K562 (cell line): ENCODE data around the gene TSG101. TPM values are rescaled to one million over a fixed set of nuclear protein-coding genes. Genes with fewer than 3 reads are reported as not detected.

Source experiments
- E2F8 ChIP-seq: fragments of 450-650 bp; IDR thresholded peaks from 2 replicates; pipeline ENCODE4 v1.7.1; 2018; ENCODE audit warnings: mild to moderate bottlenecking, low read depth; ENCODE audit not compliant: partially characterized antibody
- HMGN3 ChIP-seq: IDR thresholded peaks from 2 replicates; pipeline ENCODE4 v1.6.1; 2011; ENCODE audit warnings: borderline replicate concordance, low read depth, mild to moderate bottlenecking, mixed read lengths, low read length; ENCODE audit not compliant: insufficient read length; ENCODE audit errors: extremely low read depth
- ILK ChIP-seq: fragments of 450-650 bp; IDR thresholded peaks from 2 replicates; pipeline ENCODE4 v1.6.1; 2016; ENCODE audit warnings: missing genetic modification characterization, low read depth, mild to moderate bottlenecking, missing compliant biosample characterization, moderate library complexity, borderline replicate concordance
- MTA2 ChIP-seq: fragments of 450-650 bp; IDR thresholded peaks from 2 replicates; pipeline ENCODE4 v1.6.1; 2016; ENCODE audit warnings: low read depth
- TEAD1 ChIP-seq, 2 experiments: fragments of 450-650 bp in 1 of 2; sonication (generic) in 1 of 2; formaldehyde crosslinking; IDR thresholded peaks; 2 replicates each; pipeline versions ENCODE4 v1.4.0 to v1.8.0; 2020 to 2022; ENCODE audit warnings: mild to moderate bottlenecking in 2 of 2, missing genetic modification reagents in 1 of 2
- THRB ChIP-seq: fragments of 450-650 bp; formaldehyde crosslinking; conservative IDR thresholded peaks from 2 replicates; pipeline ENCODE4 v1.4.0; 2022; ENCODE audit warnings: mild to moderate bottlenecking, missing genetic modification characterization
- ZNF143 ChIP-seq: sonication (generic); formaldehyde crosslinking; IDR thresholded peaks from 2 replicates; pipeline ENCODE4 v1.9.0; 2022; ENCODE audit warnings: mild to moderate bottlenecking, missing genetic modification reagents
- ZNF785 ChIP-seq: fragments of 250-450 bp; sonication (Bioruptor Pico); IDR thresholded peaks from 2 replicates; pipeline ENCODE4 v1.4.0; 2020; ENCODE audit warnings: mild to moderate bottlenecking
- polyA plus RNA-seq, 8 experiments: library from polyadenylated mRNA; depleted of rRNA in 4 of 8; stranded (reverse) in 5 of 8; unstranded in 3 of 8; fragments of >200 nt; fragmentation: Nextera tagmentation in 2 of 8; fragmentation: Illumina TruSeq in 1 of 8; extraction: Ambion mirVana in 2 of 8; extraction: Trizol in 1 of 8; gene quantifications; 2 replicates each; pipeline versions ENCODE4 v1.2.1 to v1.2.3, GENCODE V29; 2011 to 2014; ENCODE audit warnings: inconsistent platforms in 1 of 8, missing spikeins in 1 of 8
- total RNA-seq, 7 experiments: library from RNA; depleted of rRNA in 6 of 7; stranded (reverse); fragments of >200 nt in 6 of 7; fragmentation: Illumina TruSeq in 2 of 7; extraction: Trizol in 2 of 7; gene quantifications; 2 replicates each; pipeline versions ENCODE4 v1.2.1 to v1.2.3, GENCODE V29; 2011 to 2021; ENCODE audit warnings: low replicate concordance in 1 of 7
- TF ChIP-seq, protein P1 (sequence below): fragments of 450-650 bp; IDR thresholded peaks from 2 replicates; pipeline ENCODE4 v1.6.1; 2018; ENCODE audit warnings: mild to moderate bottlenecking, low read depth; ENCODE audit not compliant: partially characterized antibody
- TF ChIP-seq, protein P2 (sequence below): fragments of 450-650 bp; IDR thresholded peaks from 2 replicates; pipeline ENCODE4 v1.6.1; 2016; ENCODE audit warnings: mild to moderate bottlenecking, moderate library complexity

The TSG101 gene
- total and polyA plus RNA-seq, 9 of the 15 experiments (the other 6 are each of a cell fraction or from before 2014, with no cell fraction given) = 24.6 to 141 (median 60.0) TPM

- TF ChIP-seq, protein P1, sequence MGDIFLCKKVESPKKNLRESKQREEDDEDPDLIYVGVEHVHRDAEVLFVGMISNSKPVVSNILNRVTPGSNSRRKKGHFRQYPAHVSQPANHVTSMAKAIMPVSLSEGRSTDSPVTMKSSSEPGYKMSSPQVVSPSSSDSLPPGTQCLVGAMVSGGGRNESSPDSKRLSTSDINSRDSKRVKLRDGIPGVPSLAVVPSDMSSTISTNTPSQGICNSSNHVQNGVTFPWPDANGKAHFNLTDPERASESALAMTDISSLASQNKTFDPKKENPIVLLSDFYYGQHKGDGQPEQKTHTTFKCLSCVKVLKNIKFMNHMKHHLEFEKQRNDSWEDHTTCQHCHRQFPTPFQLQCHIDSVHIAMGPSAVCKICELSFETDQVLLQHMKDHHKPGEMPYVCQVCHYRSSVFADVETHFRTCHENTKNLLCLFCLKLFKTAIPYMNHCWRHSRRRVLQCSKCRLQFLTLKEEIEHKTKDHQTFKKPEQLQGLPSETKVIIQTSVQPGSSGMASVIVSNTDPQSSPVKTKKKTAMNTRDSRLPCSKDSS = no peak
- TF ChIP-seq THRB (CRISPR knock-in tag) (no peak), ZNF143 (CRISPR knock-in tag) (no peak), TEAD1 (CRISPR knock-in tag; IDR thresholded peaks at IDR 0.05) (peak in 1 of 2 experiments; percentile 16; a peak in 1 of 4 replicates), E2F8 (no peak), HMGN3 (no peak), ZNF785 (CRISPR knock-in tag) (no peak), MTA2 (no peak), ILK (tag) (no peak)
- TF ChIP-seq, protein P2, sequence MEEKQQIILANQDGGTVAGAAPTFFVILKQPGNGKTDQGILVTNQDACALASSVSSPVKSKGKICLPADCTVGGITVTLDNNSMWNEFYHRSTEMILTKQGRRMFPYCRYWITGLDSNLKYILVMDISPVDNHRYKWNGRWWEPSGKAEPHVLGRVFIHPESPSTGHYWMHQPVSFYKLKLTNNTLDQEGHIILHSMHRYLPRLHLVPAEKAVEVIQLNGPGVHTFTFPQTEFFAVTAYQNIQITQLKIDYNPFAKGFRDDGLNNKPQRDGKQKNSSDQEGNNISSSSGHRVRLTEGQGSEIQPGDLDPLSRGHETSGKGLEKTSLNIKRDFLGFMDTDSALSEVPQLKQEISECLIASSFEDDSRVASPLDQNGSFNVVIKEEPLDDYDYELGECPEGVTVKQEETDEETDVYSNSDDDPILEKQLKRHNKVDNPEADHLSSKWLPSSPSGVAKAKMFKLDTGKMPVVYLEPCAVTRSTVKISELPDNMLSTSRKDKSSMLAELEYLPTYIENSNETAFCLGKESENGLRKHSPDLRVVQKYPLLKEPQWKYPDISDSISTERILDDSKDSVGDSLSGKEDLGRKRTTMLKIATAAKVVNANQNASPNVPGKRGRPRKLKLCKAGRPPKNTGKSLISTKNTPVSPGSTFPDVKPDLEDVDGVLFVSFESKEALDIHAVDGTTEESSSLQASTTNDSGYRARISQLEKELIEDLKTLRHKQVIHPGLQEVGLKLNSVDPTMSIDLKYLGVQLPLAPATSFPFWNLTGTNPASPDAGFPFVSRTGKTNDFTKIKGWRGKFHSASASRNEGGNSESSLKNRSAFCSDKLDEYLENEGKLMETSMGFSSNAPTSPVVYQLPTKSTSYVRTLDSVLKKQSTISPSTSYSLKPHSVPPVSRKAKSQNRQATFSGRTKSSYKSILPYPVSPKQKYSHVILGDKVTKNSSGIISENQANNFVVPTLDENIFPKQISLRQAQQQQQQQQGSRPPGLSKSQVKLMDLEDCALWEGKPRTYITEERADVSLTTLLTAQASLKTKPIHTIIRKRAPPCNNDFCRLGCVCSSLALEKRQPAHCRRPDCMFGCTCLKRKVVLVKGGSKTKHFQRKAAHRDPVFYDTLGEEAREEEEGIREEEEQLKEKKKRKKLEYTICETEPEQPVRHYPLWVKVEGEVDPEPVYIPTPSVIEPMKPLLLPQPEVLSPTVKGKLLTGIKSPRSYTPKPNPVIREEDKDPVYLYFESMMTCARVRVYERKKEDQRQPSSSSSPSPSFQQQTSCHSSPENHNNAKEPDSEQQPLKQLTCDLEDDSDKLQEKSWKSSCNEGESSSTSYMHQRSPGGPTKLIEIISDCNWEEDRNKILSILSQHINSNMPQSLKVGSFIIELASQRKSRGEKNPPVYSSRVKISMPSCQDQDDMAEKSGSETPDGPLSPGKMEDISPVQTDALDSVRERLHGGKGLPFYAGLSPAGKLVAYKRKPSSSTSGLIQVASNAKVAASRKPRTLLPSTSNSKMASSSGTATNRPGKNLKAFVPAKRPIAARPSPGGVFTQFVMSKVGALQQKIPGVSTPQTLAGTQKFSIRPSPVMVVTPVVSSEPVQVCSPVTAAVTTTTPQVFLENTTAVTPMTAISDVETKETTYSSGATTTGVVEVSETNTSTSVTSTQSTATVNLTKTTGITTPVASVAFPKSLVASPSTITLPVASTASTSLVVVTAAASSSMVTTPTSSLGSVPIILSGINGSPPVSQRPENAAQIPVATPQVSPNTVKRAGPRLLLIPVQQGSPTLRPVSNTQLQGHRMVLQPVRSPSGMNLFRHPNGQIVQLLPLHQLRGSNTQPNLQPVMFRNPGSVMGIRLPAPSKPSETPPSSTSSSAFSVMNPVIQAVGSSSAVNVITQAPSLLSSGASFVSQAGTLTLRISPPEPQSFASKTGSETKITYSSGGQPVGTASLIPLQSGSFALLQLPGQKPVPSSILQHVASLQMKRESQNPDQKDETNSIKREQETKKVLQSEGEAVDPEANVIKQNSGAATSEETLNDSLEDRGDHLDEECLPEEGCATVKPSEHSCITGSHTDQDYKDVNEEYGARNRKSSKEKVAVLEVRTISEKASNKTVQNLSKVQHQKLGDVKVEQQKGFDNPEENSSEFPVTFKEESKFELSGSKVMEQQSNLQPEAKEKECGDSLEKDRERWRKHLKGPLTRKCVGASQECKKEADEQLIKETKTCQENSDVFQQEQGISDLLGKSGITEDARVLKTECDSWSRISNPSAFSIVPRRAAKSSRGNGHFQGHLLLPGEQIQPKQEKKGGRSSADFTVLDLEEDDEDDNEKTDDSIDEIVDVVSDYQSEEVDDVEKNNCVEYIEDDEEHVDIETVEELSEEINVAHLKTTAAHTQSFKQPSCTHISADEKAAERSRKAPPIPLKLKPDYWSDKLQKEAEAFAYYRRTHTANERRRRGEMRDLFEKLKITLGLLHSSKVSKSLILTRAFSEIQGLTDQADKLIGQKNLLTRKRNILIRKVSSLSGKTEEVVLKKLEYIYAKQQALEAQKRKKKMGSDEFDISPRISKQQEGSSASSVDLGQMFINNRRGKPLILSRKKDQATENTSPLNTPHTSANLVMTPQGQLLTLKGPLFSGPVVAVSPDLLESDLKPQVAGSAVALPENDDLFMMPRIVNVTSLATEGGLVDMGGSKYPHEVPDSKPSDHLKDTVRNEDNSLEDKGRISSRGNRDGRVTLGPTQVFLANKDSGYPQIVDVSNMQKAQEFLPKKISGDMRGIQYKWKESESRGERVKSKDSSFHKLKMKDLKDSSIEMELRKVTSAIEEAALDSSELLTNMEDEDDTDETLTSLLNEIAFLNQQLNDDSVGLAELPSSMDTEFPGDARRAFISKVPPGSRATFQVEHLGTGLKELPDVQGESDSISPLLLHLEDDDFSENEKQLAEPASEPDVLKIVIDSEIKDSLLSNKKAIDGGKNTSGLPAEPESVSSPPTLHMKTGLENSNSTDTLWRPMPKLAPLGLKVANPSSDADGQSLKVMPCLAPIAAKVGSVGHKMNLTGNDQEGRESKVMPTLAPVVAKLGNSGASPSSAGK = no peak
These were observed 770 bp upstream of the TSG101 start (continued) for GRCh38 chr11:18527512-18527911.
